HL-60 (cell line): Measurements from ENCODE around the gene PTTG1IP.

ENCODE experiments used
- CTCF ChIP-seq: IDR thresholded peaks from one replicate; pipeline ENCODE4 v1.5.1; 2011; ENCODE audit warnings: low read length, control low read depth, inconsistent platforms; ENCODE audit not compliant: insufficient read depth
- GABPA ChIP-seq: IDR thresholded peaks from 2 replicates; pipeline ENCODE4 v1.6.1; 2012; ENCODE audit warnings: low read depth
- POLR2AphosphoS5 ChIP-seq: IDR thresholded peaks from 2 replicates; pipeline ENCODE4 v1.6.1; 2012; ENCODE audit warnings: low read depth

DNA sequence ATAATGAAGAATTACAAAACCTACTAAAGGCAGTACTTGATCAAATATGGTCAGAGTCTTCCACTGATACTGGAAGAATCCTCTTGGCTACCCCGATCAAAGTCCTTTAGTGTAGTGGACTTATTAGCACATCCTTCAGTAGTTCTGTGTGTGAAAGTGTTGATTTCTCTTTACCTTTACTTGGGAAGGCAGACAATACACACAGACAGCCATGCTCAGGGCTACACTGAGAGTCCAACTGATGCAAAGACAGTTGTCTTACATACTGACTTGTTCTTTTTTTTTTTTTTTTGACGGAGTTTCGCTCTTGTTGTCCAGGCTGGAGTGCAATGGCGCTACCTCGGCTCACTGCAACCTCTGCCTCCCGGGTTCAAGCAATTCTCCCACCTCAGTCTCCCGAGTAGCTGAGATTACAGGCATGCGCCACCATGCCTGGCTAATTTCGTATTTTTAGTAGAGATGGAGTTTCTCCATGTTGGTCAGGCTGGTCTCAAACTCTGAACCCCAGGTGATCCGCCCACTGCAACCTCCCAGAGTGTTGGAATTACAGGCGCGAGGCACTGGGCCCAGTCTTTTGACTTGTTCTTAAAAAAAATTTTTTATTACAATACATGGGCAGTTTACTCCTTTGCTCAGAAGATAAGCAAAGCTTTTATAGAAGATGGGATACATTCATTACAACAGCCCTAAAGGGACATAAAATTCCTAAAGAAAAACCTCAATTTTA, 3.5 kb upstream of the PTTG1IP start:
- TF ChIP-seq CTCF: no peak
- no peak for TF ChIP-seq GABPA
- TF ChIP-seq POLR2AphosphoS5: no peak
